Osteoblast (primary cell): ENCODE data around the gene SLC43A3. TPM values are rescaled to one million over a fixed set of nuclear protein-coding genes. Genes with fewer than 3 reads are reported as not detected.

Experiments used
- DNase-seq: peaks from one replicate; pipeline ENCODE4 v3.0.0; 2011; ENCODE audit warnings: low spot score, mixed read lengths; ENCODE audit not compliant: insufficient read length; ENCODE audit errors: missing footprints
- H2AFZ ChIP-seq: 2 replicates; pipeline ENCODE4 v1.6.0; 2011; ENCODE audit warnings: mild to moderate bottlenecking, low read length
- H3K27ac ChIP-seq: 2 replicates; pipeline ENCODE4 v1.5.1; 2011; ENCODE audit warnings: mild to moderate bottlenecking, low read depth, low read length, moderate library complexity
- H3K27me3 ChIP-seq: 2 replicates; pipeline ENCODE4 v1.6.0; 2012; ENCODE audit warnings: mild to moderate bottlenecking, control low read depth, inconsistent platforms, low read length, moderate library complexity; ENCODE audit not compliant: insufficient read depth
- H3K36me3 ChIP-seq: 2 replicates; pipeline ENCODE4 v1.5.1; 2011; ENCODE audit warnings: mild to moderate bottlenecking, low read length, control low read depth, moderate library complexity; ENCODE audit not compliant: insufficient read depth
- H3K4me1 ChIP-seq: 2 replicates; pipeline ENCODE4 v1.5.1; 2011; ENCODE audit warnings: mild to moderate bottlenecking, low read length, control low read depth, moderate library complexity; ENCODE audit not compliant: insufficient read depth
- H3K4me2 ChIP-seq: 2 replicates; pipeline ENCODE4 v1.6.0; 2011; ENCODE audit warnings: mild to moderate bottlenecking, low read length; ENCODE audit not compliant: insufficient read depth
- H3K4me3 ChIP-seq: fragments of 200-600 bp; sonication (generic); 3 replicates; pipeline ENCODE4 v1.5.1; 2012; ENCODE audit warnings: mild to moderate bottlenecking, low read length, inconsistent platforms; ENCODE audit not compliant: insufficient read depth
- H3K79me2 ChIP-seq: 2 replicates; pipeline ENCODE4 v1.6.0; 2012; ENCODE audit warnings: mild to moderate bottlenecking, low read length, control low read depth, inconsistent platforms; ENCODE audit not compliant: insufficient read depth
- H3K9me3 ChIP-seq: 2 replicates; pipeline ENCODE4 v1.5.1; 2011; ENCODE audit warnings: low read depth, low read length, control low read depth
- H4K20me1 ChIP-seq: 2 replicates; pipeline ENCODE4 v1.6.0; 2012; ENCODE audit warnings: mild to moderate bottlenecking, low read length, control low read depth; ENCODE audit not compliant: insufficient read depth
- CTCF ChIP-seq: IDR thresholded peaks from 2 replicates; pipeline ENCODE4 v1.5.1; 2011; ENCODE audit warnings: mild to moderate bottlenecking, low read depth, low read length, moderate library complexity; ENCODE audit errors: extremely low read depth
- total RNA-seq: library from RNA; depleted of rRNA; stranded (reverse); fragments of >200 nt; gene quantifications from 2 replicates; pipeline ENCODE4 v1.2.3, GENCODE V29; 2012

Gene SLC43A3
- total RNA-seq, 1 donor, result 51.4 TPM

- no peaks in the 10 kb centered on the region for H3K27me3 ChIP-seq
- no peak for TF ChIP-seq CTCF
These were observed 5.9 kb downstream of the SLC43A3 start for GRCh38 chr11:57421066-57421465.

GRCh38 chr11:57419146-57419545 is 7.8 kb downstream of the SLC43A3 start:
- Histone ChIP-seq H3K36me3 (peaks cover 67% of the 10 kb centered on the region), H3K27me3 (no peaks in the 10 kb centered on the region), H3K27ac (no peak overlapping the region), H3K4me2 (no peak overlapping the region), H3K4me3 (no peak overlapping the region), H3K4me1 (peaks cover 2% of the 10 kb centered on the region), H3K79me2 (peaks cover 8% of the 10 kb centered on the region), H2AFZ (no peak overlapping the region), H3K9me3 (no peaks in the 10 kb centered on the region), H4K20me1 (no peaks in the 10 kb centered on the region)
- no peak for DNase-seq
- TF ChIP-seq CTCF, result no peak

More at GRCh38 chr11:57421066-57421465, 5.9 kb downstream of the SLC43A3 start:
- no peak for DNase-seq
- no peak overlapping the region for H2AFZ ChIP-seq
- H3K9me3 ChIP-seq, result no peaks in the 10 kb centered on the region
- peaks cover 21% of the 10 kb centered on the region for H3K4me1 ChIP-seq
- H3K36me3 ChIP-seq, result peaks cover 50% of the 10 kb centered on the region
- no peak overlapping the region for H3K4me3 ChIP-seq
- peaks cover 20% of the 10 kb centered on the region for H3K79me2 ChIP-seq
- no peak overlapping the region for H3K27ac ChIP-seq
- H4K20me1 ChIP-seq, result no peaks in the 10 kb centered on the region
- no peak overlapping the region for H3K4me2 ChIP-seq

- H4K20me1 ChIP-seq, result peaks cover 4% of the 10 kb centered on the region
- no peaks in the 10 kb centered on the region for H3K4me1 ChIP-seq
- H3K4me3 ChIP-seq, result no peak overlapping the region
- H3K36me3 ChIP-seq, result peaks cover 68% of the 10 kb centered on the region
- no peak for DNase-seq
- no peaks in the 10 kb centered on the region for H3K27me3 ChIP-seq
- no peak overlapping the region for H2AFZ ChIP-seq
- TF ChIP-seq CTCF, result no peak
- peaks cover 8% of the 10 kb centered on the region for H3K79me2 ChIP-seq
- no peaks in the 10 kb centered on the region for H3K9me3 ChIP-seq
- no peak overlapping the region for H3K27ac ChIP-seq
- H3K4me2 ChIP-seq, result no peak overlapping the region
These were observed 8.8 kb downstream of the SLC43A3 start for GRCh38 chr11:57418131-57418530.

DNA sequence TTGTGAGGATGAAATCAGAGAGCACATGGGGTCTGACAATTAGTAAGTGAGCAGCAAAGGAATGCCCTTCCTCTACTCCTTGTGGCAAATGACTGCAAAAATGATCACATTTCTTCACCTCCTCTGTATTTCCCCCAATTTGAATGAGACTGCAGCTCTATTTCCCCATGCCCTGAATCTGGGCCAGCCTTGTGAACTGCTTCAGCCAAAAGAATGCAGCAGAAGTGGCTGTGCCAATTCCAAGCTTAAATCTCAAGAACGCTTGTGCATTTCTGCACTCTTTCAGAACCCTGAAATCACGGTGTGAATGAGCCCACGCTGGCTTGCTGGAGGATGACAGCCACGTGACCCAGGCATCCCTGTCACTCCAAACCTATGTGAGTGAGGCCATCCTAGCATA is 9.9 kb downstream of the SLC43A3 start:
- Histone ChIP-seq H3K4me2 (no peak overlapping the region), H4K20me1 (peaks cover 4% of the 10 kb centered on the region), H3K27me3 (no peaks in the 10 kb centered on the region), H3K4me1 (no peaks in the 10 kb centered on the region), H3K9me3 (no peaks in the 10 kb centered on the region), H3K36me3 (peaks cover 68% of the 10 kb centered on the region), H3K4me3 (no peak overlapping the region), H3K27ac (no peak overlapping the region), H3K79me2 (peaks cover 4% of the 10 kb centered on the region), H2AFZ (no peak overlapping the region)
- TF ChIP-seq CTCF, result no peak
- no peak for DNase-seq
